Endothelial cell of umbilical vein (primary cell): Measurements from ENCODE around the gene OTOP2. TPM values are rescaled to one million over a fixed set of nuclear protein-coding genes. Genes with fewer than 3 reads are reported as not detected.

ENCODE experiments used
- BruUV-seq: library from RNA; stranded (reverse); fragments of 400-500 nt; replicated peaks from 2 replicates; lab custom pipeline; 2021; lab: Mats Ljungman, UMichigan
- CTCF ChIA-PET: fragments of 300-600, 350-600 bp; sonication (Branson Sonifier 250); formaldehyde crosslinking; loops from one replicate; lab custom pipeline; 2021; ENCODE audit warnings: antibody characterized with exemption, inconsistent platforms; lab: Charles Lee
- POLR2A ChIA-PET: fragments of 300-600, 350-600 bp; sonication (Branson Sonifier 250); formaldehyde crosslinking; loops from one replicate; lab custom pipeline; 2021; ENCODE audit warnings: antibody characterized with exemption, inconsistent platforms; lab: Charles Lee
- DNase-seq: peaks from one replicate; pipeline ENCODE4 v3.0.0-alpha.2; 2011; ENCODE audit warnings: low read depth, low spot score
- FAIRE-seq: peaks from 2 replicates; lab custom pipeline; 2011; peaks lifted over from hg19 to GRCh38; lab: Jason Lieb, UNC
- H2AFZ ChIP-seq: 2 replicates; pipeline ENCODE4 v1.6.0; 2012; ENCODE audit warnings: low read depth, low read length, control low read depth, inconsistent platforms
- H3K27ac ChIP-seq: 2 replicates; pipeline ENCODE4 v1.5.1; 2011; ENCODE audit warnings: low read depth, mild to moderate bottlenecking, control low read depth, low read length, moderate library complexity; ENCODE audit not compliant: insufficient read depth
- H3K27me3 ChIP-seq, 2 experiments: 2 replicates each; pipeline versions ENCODE4 v1.6.0 to v1.6.1; 2011; ENCODE audit warnings: low read length in 2 of 2, mixed read lengths in 1 of 2; ENCODE audit not compliant: control insufficient read depth in 2 of 2, insufficient read depth in 2 of 2
- H3K36me3 ChIP-seq, 2 experiments: 2 replicates in 1 of 2; 3 replicates in 1 of 2; pipeline ENCODE4 v1.5.1; 2011; ENCODE audit warnings: low read length in 2 of 2, mild to moderate bottlenecking in 1 of 2, moderate library complexity in 1 of 2; ENCODE audit not compliant: control insufficient read depth in 2 of 2, insufficient read depth in 2 of 2; ENCODE audit errors: extremely low read depth in 1 of 2
- H3K4me1 ChIP-seq: 3 replicates; pipeline ENCODE4 v1.5.1; 2011; ENCODE audit warnings: mild to moderate bottlenecking, low read length; ENCODE audit not compliant: control insufficient read depth, insufficient read depth; ENCODE audit errors: extremely low read depth
- H3K4me2 ChIP-seq: 2 replicates; pipeline ENCODE4 v1.6.1; 2011; ENCODE audit warnings: low read length, control low read depth, mixed read lengths; ENCODE audit not compliant: insufficient read depth
- H3K4me3 ChIP-seq, 3 experiments: fragments of 200-600 bp in 1 of 3; sonication (generic), shearing (Covaris generic) in 1 of 3; replicated peaks in 1 of 3; 2 replicates each; pipeline ENCODE4 v1.5.1; 2011 to 2016; ENCODE audit warnings: control low read depth in 3 of 3, low read length in 3 of 3, mild to moderate bottlenecking in 2 of 3, inconsistent platforms in 1 of 3, low read depth in 1 of 3, moderate library complexity in 1 of 3; ENCODE audit not compliant: insufficient read depth in 1 of 3
- H3K79me2 ChIP-seq: 2 replicates; pipeline ENCODE4 v1.6.0; 2012; ENCODE audit warnings: low read length, inconsistent platforms; ENCODE audit not compliant: control insufficient read depth, insufficient read depth
- H3K9ac ChIP-seq: replicated peaks from 2 replicates; pipeline ENCODE3; 2011; ENCODE audit warnings: low read length, control low read depth; ENCODE audit not compliant: insufficient read depth; ENCODE audit errors: extremely low read depth
- H3K9me1 ChIP-seq: replicated peaks from 3 replicates; pipeline ENCODE4 v1.6.0; 2011; ENCODE audit warnings: mild to moderate bottlenecking, low read length; ENCODE audit not compliant: control insufficient read depth, insufficient read depth; ENCODE audit errors: extremely low read depth
- H3K9me3 ChIP-seq: replicated peaks from 2 replicates; pipeline ENCODE4 v1.5.1; 2012; ENCODE audit warnings: low read length, inconsistent platforms; ENCODE audit not compliant: control insufficient read depth, insufficient read depth
- H4K20me1 ChIP-seq: replicated peaks from 2 replicates; pipeline ENCODE3; 2011; ENCODE audit warnings: mild to moderate bottlenecking, low read length; ENCODE audit not compliant: control insufficient read depth, insufficient read depth; ENCODE audit errors: extremely low read depth
- FOS ChIP-seq: IDR thresholded peaks from 2 replicates; pipeline ENCODE4 v1.6.1; 2011; ENCODE audit warnings: mild to moderate bottlenecking, low read length, moderate library complexity, borderline replicate concordance; ENCODE audit not compliant: insufficient read depth
- GATA2 ChIP-seq: IDR thresholded peaks from 2 replicates; pipeline ENCODE4 v1.7.0; 2011; ENCODE audit warnings: low read depth, mild to moderate bottlenecking, moderate library complexity, mixed read lengths, low read length; ENCODE audit not compliant: insufficient read length, insufficient read depth
- MAX ChIP-seq: IDR thresholded peaks from 2 replicates; pipeline ENCODE4 v1.6.1; 2011; ENCODE audit not compliant: insufficient read depth, insufficient read length
- MYC ChIP-seq: IDR thresholded peaks from one replicate; pipeline ENCODE4 v1.6.1; 2011; ENCODE audit warnings: mild to moderate bottlenecking, low read depth, low read length
- POLR2A ChIP-seq: IDR thresholded peaks from 2 replicates; pipeline ENCODE4 v1.6.1; 2012; ENCODE audit warnings: low read depth, mild to moderate bottlenecking, control low read depth, low read length
- POLR2AphosphoS5 ChIP-seq: IDR thresholded peaks from 2 replicates; pipeline ENCODE4 v1.6.1; 2012; ENCODE audit warnings: low read depth, mild to moderate bottlenecking, control low read depth, low read length, moderate library complexity; ENCODE audit not compliant: insufficient read depth
- dilution Hi-C: fragments of 300-500 bp; cut with MboI; formaldehyde crosslinking; loops from one replicate; pipeline ENCODE4 v1.15.0; 2019; ENCODE audit warnings: low sequenced_read_pairs; ENCODE audit not compliant: extremely low pct_ligation_motif_present
- intact Hi-C: fragments of 100-400 bp; cut with micrococcal nuclease; formaldehyde crosslinking; loops from one replicate; pipeline ENCODE4 v1.10.0; 2022
- polyA plus RNA-seq, 4 experiments: library from polyadenylated mRNA; depleted of rRNA in 3 of 4; stranded (reverse) in 3 of 4; unstranded in 1 of 4; fragments of >200 nt; gene quantifications; 2 replicates each; pipeline versions ENCODE4 v1.2.1 to v1.2.3, GENCODE V29; 2011 to 2012; ENCODE audit warnings: missing spikeins in 1 of 4
- total RNA-seq: library from RNA; stranded (reverse); gene quantifications from 2 replicates; pipeline ENCODE4 v1.2.3, GENCODE V29; 2021

Gene OTOP2
- total and polyA plus RNA-seq, 2 donors (not counting 3 experiments of a cell fraction or from before 2014, with no cell fraction given): not detected

- Histone ChIP-seq H3K27me3 (no peaks in the 10 kb centered on the region), H3K36me3 (no peaks in the 10 kb centered on the region), H4K20me1 (no peaks in the 10 kb centered on the region), H3K9me3 (no peaks in the 10 kb centered on the region), H3K9me1 (no peaks in the 10 kb centered on the region), H3K4me2 (no peak overlapping the region), H3K79me2 (no peaks in the 10 kb centered on the region), H3K4me3 (no peak overlapping the region), H3K4me1 (peaks cover 15% of the 10 kb centered on the region), H2AFZ (no peak overlapping the region), H3K9ac (no peak overlapping the region), H3K27ac (no peak overlapping the region)
- dilution Hi-C loops: no loop called here
- no peak for DNase-seq
- BruUV-seq: no TSS peak
- ChIA-PET CTCF (interaction anchor here (0.6 kb wide), 1 partner anchor 81 kb away, joined by 3 read pairs; no protein-coding TSS in a partner anchor), POLR2A (no interaction called here)
- FAIRE-seq: no peak
- intact Hi-C loops: no loop called here
- no peak for TF ChIP-seq MYC
- no peak for TF ChIP-seq POLR2AphosphoS5
- no peak for TF ChIP-seq MAX
- TF ChIP-seq FOS: no peak
- TF ChIP-seq POLR2A: no peak
- TF ChIP-seq GATA2: no peak
Observed at GRCh38 chr17:74875977-74876593, 48.0 kb upstream of the OTOP2 start.
